Measurements from ENCODE around the gene RNF180.

GRCh38 chr5:64183956-64184355 is 18.3 kb downstream of the RNF180 start:
- TF ChIP-seq CTCF (IDR thresholded peaks at IDR 0.05; ENCODE audit: low read depth, low read length) (no peak), MAX (IDR thresholded peaks at IDR 0.05; ENCODE audit: low read depth, low read length) (no peak)

Measured in NB4 (cell line).